B cell (primary cell): ENCODE measurements around the gene JCAD. TPM values are rescaled to one million over a fixed set of nuclear protein-coding genes. Genes with fewer than 3 reads are reported as not detected.

Experiments used
- ATAC-seq: fragments of 200-7000 bp; cut with Tn5 transposase; one replicate; pipeline ENCODE4 v1.10.0; 2021; ENCODE audit warnings: low read depth, mild to moderate bottlenecking, moderate number of reproducible peaks, moderate library complexity
- CTCF ChIA-PET: fragments of 350-600 bp; sonication (Branson Sonifier 250); formaldehyde crosslinking; loops from one replicate; lab custom pipeline; 2021; ENCODE audit warnings: antibody characterized with exemption, inconsistent platforms; lab: Charles Lee
- POLR2A ChIA-PET: fragments of 350-600 bp; sonication (Branson Sonifier 250); formaldehyde crosslinking; loops from one replicate; lab custom pipeline; 2021; ENCODE audit warnings: antibody characterized with exemption; lab: Charles Lee
- DNase-seq: peaks from one replicate; pipeline ENCODE4 v3.0.0; 2013
- H2AFZ ChIP-seq: 2 replicates; pipeline ENCODE4 v1.6.1; 2012; ENCODE audit warnings: mild to moderate bottlenecking, low read depth, low read length; ENCODE audit not compliant: insufficient read depth, poor library complexity, severe bottlenecking
- H3K27ac ChIP-seq, 2 donors: 1 replicate in 1 of 2; 2 replicates in 1 of 2; pipeline ENCODE4 v1.5.1; 2012 to 2013; ENCODE audit warnings: low read length in 2 of 2, mild to moderate bottlenecking in 2 of 2, moderate library complexity in 1 of 2
- H3K27me3 ChIP-seq, 4 experiments: fragments of 200-600 bp in 1 of 4; sonication (generic) in 1 of 4; replicated peaks in 1 of 4; 1 replicate in 2 of 4; 2 replicates in 2 of 4; pipeline versions ENCODE4 v1.6.1 to v1.7.0; 2013 to 2016; ENCODE audit warnings: low read length in 3 of 4, mild to moderate bottlenecking in 2 of 4, mixed read lengths in 1 of 4, moderate library complexity in 1 of 4; ENCODE audit not compliant: insufficient read depth in 4 of 4, control insufficient read depth in 3 of 4; ENCODE audit errors: control extremely low read depth in 1 of 4
- H3K36me3 ChIP-seq, 2 experiments: replicated peaks in 1 of 2; 1 replicate in 1 of 2; 2 replicates in 1 of 2; pipeline versions ENCODE4 v1.6.1 to v1.7.1; 2013; ENCODE audit warnings: low read length in 1 of 2; ENCODE audit not compliant: insufficient read depth in 2 of 2, control insufficient read depth in 1 of 2; ENCODE audit errors: control extremely low read depth in 1 of 2, extremely low read depth in 1 of 2
- H3K4me1 ChIP-seq, 2 donors: fragments of 200-600 bp in 1 of 2; sonication (generic) in 1 of 2; 1 replicate in 1 of 2; 2 replicates in 1 of 2; pipeline versions ENCODE4 v1.5.1 to v1.6.1; 2013 to 2017; ENCODE audit warnings: low read length in 2 of 2; ENCODE audit not compliant: control insufficient read depth in 2 of 2, insufficient read depth in 2 of 2
- H3K4me2 ChIP-seq: replicated peaks from 2 replicates; pipeline ENCODE3; 2012; ENCODE audit warnings: mild to moderate bottlenecking, low read depth, low read length; ENCODE audit not compliant: poor library complexity, severe bottlenecking
- H3K4me3 ChIP-seq, 5 experiments: fragments of 200-600 bp in 1 of 5; sonication (generic) in 1 of 5; 1 replicate in 3 of 5; 2 replicates in 2 of 5; pipeline versions ENCODE4 v1.5.1 to v1.7.0; 2011 to 2016; ENCODE audit warnings: low read length in 4 of 5, mild to moderate bottlenecking in 4 of 5, low read depth in 2 of 5, control low read depth in 1 of 5, moderate library complexity in 1 of 5; ENCODE audit not compliant: insufficient read depth in 1 of 5; ENCODE audit errors: control extremely low read depth in 1 of 5, extremely low read depth in 1 of 5
- H3K79me2 ChIP-seq: fragments of 200-600 bp; sonication (generic); one replicate; pipeline ENCODE4 v1.6.0; 2016; ENCODE audit warnings: low read length; ENCODE audit not compliant: control insufficient read depth, insufficient read depth
- H3K9ac ChIP-seq: fragments of 200-600 bp; sonication (generic); 2 replicates; pipeline ENCODE4 v1.6.1; 2017; ENCODE audit warnings: mild to moderate bottlenecking, low read length, moderate library complexity
- H3K9me3 ChIP-seq, 3 donors: one replicate each; pipeline versions ENCODE4 v1.6.1 to v1.7.1; 2013; ENCODE audit warnings: low read length in 2 of 3; ENCODE audit not compliant: control insufficient read depth in 2 of 3, insufficient read depth in 1 of 3; ENCODE audit errors: control extremely low read depth in 1 of 3
- H4K20me1 ChIP-seq: 2 replicates; pipeline ENCODE4 v1.6.0; 2012; ENCODE audit warnings: mild to moderate bottlenecking, low read length; ENCODE audit not compliant: insufficient read depth, control insufficient read depth, poor library complexity, severe bottlenecking
- H3K27ac Mint-ChIP-seq: one replicate; pipeline ENCODE4 v1.8.0; 2021; ENCODE audit warnings: mixed read lengths
- H3K27me3 Mint-ChIP-seq: one replicate; pipeline ENCODE4 v1.8.0; 2021; ENCODE audit warnings: mixed read lengths
- H3K4me1 Mint-ChIP-seq: one replicate; pipeline ENCODE4 v1.8.0; 2021; ENCODE audit warnings: mixed read lengths
- H3K4me3 Mint-ChIP-seq: one replicate; pipeline ENCODE4 v1.8.0; 2021; ENCODE audit warnings: mixed read lengths
- H3K9me3 Mint-ChIP-seq: one replicate; pipeline ENCODE4 v1.8.0; 2022; ENCODE audit warnings: mixed read lengths; ENCODE audit not compliant: insufficient read depth
- EZH2 ChIP-seq: IDR thresholded peaks from 2 replicates; pipeline ENCODE4 v1.6.1; 2012; ENCODE audit warnings: borderline replicate concordance, low read depth, mild to moderate bottlenecking, moderate library complexity, low read length; ENCODE audit not compliant: insufficient read depth, poor library complexity, severe bottlenecking
- WGBS: methylation state at CpG from one replicate; pipeline ENCODE4 v1.1.5; 2013; ENCODE audit warnings: missing lambda C conversion rate; ENCODE audit not compliant: insufficient coverage; 5-methylcytosine and 5-hydroxymethylcytosine counted together
- intact Hi-C: fragments of 100-400 bp; cut with micrococcal nuclease; formaldehyde crosslinking; loops from one replicate; pipeline ENCODE4 v1.10.0; 2022
- polyA plus RNA-seq: library from polyadenylated mRNA; depleted of rRNA; stranded (reverse); fragments of >200 nt; gene quantifications from 2 replicates; pipeline ENCODE4 v1.2.3, GENCODE V29; 2012
- total RNA-seq, 2 donors: library from RNA; stranded (reverse); fragments of 120-200 nt in 1 of 2; gene quantifications; 1 replicate in 1 of 2; 2 replicates in 1 of 2; pipeline versions ENCODE4 v1.2.3 to v1.2.4, GENCODE V29; 2013 to 2022
- TF ChIP-seq, protein P1 (sequence below): fragments of 200-600 bp; IDR thresholded peaks from one replicate; pipeline ENCODE4 v1.8.0; 2022; ENCODE audit warnings: antibody characterized with exemption, mild to moderate bottlenecking

Gene JCAD
- total and polyA plus RNA-seq, 2 donors (not counting 1 experiment from before 2014, with no cell fraction given), result 0.37 TPM; not detected in 1

DNA sequence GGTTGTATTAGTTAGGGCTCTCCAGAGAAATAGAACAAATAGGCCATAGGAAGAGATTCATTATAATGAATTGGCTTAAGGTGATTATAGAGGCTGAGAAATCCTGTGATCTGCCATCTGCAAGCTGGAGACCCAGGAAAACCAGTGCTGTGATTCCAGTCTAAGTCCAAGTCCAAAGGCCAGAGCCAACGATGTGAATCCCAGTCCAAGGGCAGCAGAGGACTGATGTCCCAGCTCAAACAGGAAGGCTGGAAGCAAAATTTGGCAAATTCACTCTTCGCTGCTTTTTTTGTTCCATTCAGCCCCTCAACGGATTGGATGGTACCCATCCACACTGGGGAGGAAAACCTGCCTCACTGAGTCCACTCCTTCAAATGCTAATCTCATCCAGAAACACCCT lies 68.0 kb downstream of the JCAD start:
- Histone ChIP-seq H3K27ac (no peak overlapping the region), H3K9ac (no peak overlapping the region), H3K4me2 (no peak overlapping the region), H2AFZ (no peak overlapping the region), H3K9me3 (peaks cover 0 to 1% (median 0%) of the 10 kb centered on the region in 3 donors), H3K4me1 (no peaks in the 10 kb centered on the region), H3K4me3 (no peak overlapping the region), H3K27me3 (peaks cover 0 to 3% (median 0%) of the 10 kb centered on the region in 4 experiments), H4K20me1 (no peaks in the 10 kb centered on the region), H3K36me3 (no peaks in the 10 kb centered on the region), H3K79me2 (no peaks in the 10 kb centered on the region)
- ChIA-PET POLR2A (no interaction called here), CTCF (no interaction called here)
- Mint-ChIP-seq H3K4me3 (no peak overlapping the region), H3K9me3 (no peaks in the 10 kb centered on the region), H3K27ac (no peak overlapping the region), H3K4me1 (no peaks in the 10 kb centered on the region), H3K27me3 (peaks cover 21% of the 10 kb centered on the region)
- intact Hi-C loops, result no loop called here
- TF ChIP-seq, protein P1, sequence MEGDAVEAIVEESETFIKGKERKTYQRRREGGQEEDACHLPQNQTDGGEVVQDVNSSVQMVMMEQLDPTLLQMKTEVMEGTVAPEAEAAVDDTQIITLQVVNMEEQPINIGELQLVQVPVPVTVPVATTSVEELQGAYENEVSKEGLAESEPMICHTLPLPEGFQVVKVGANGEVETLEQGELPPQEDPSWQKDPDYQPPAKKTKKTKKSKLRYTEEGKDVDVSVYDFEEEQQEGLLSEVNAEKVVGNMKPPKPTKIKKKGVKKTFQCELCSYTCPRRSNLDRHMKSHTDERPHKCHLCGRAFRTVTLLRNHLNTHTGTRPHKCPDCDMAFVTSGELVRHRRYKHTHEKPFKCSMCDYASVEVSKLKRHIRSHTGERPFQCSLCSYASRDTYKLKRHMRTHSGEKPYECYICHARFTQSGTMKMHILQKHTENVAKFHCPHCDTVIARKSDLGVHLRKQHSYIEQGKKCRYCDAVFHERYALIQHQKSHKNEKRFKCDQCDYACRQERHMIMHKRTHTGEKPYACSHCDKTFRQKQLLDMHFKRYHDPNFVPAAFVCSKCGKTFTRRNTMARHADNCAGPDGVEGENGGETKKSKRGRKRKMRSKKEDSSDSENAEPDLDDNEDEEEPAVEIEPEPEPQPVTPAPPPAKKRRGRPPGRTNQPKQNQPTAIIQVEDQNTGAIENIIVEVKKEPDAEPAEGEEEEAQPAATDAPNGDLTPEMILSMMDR, result no peak
- TF ChIP-seq EZH2, result no peak
- ATAC-seq (no peak), DNase-seq (no peak)
- WGBS, result 82% methylated on average over 3 of the region's 3 CpGs

DNA sequence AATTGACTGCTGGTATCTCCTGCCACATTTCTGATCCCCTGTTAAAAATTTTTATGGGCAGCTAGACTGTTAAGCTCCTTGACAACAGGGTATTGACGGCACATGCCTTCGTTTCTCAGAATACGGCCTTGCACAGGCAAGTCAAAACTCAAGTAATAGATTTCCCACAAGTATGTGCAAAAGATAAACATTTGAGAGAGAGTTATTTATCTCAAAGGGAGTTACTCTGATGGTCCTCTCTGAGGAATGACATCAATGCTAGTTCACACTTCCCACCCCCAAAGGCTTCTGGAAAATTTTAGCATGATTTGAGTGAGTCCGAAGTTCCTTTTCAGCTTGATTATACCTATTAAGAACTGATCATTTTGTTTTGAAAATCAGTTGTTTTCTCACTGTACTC lies 71.9 kb downstream of the JCAD start:
- no peak for TF ChIP-seq EZH2
- TF ChIP-seq, protein P1, result no peak
- WGBS, result 90% methylated on average over 3 of the region's 4 CpGs
- H3K9me3 ChIP-seq, result peaks cover 1 to 9% (median 3%) of the 10 kb centered on the region in 3 donors
- H3K9ac ChIP-seq, result no peak overlapping the region
- no peak overlapping the region for H3K4me2 ChIP-seq
- no peak overlapping the region for H3K27ac ChIP-seq
- no peaks in the 10 kb centered on the region for H3K36me3 ChIP-seq
- Mint-ChIP-seq H3K27ac (no peak overlapping the region), H3K4me3 (no peak overlapping the region), H3K9me3 (no peaks in the 10 kb centered on the region), H3K4me1 (no peaks in the 10 kb centered on the region), H3K27me3 (peaks cover 4% of the 10 kb centered on the region)
- H4K20me1 ChIP-seq, result no peaks in the 10 kb centered on the region
- DNase-seq, result no peak
- H3K4me3 ChIP-seq, result no peak overlapping the region
- ATAC-seq, result no peak
- POLR2A ChIA-PET, result no interaction called here
- intact Hi-C loops, result no loop called here
- peaks cover 0 to 3% (median 0%) of the 10 kb centered on the region in 4 experiments for H3K27me3 ChIP-seq
- H2AFZ ChIP-seq, result no peak overlapping the region
- no peaks in the 10 kb centered on the region for H3K79me2 ChIP-seq
- H3K4me1 ChIP-seq, result no peaks in the 10 kb centered on the region
- CTCF ChIA-PET, result no interaction called here
